Forelimb muscle (tissue), 1 donor: ENCODE measurements around the gene DNAH3. TPM values are rescaled to one million over a fixed set of nuclear protein-coding genes. Genes with fewer than 3 reads are reported as not detected.
"Not testable (repeated sequence)": the region's sequence is repeated elsewhere in the genome, so short reads cannot be mapped to it uniquely, and the experiment has no call there.

Experiments
- DNase-seq: peaks from one replicate; pipeline ENCODE4 v3.0.0-alpha.2; 2013; ENCODE audit warnings: low read depth
- polyA plus RNA-seq: library from polyadenylated mRNA; unstranded; fragments of 120-200 nt; gene quantifications from one replicate; pipeline ENCODE4 v1.2.1, GENCODE V29; 2013; ENCODE audit not compliant: insufficient read length

Gene DNAH3
- polyA plus RNA-seq, 1 donor = 0.42 TPM

GRCh38 chr16:21169249-21169981, 18.8 kb upstream of the DNAH3 start:
- DNase-seq = no peak

- no peak for DNase-seq
Measured at GRCh38 chr16:21167929-21168602, 17.4 kb upstream of the DNAH3 start.

- DNase-seq = no peak
Measured at GRCh38 chr16:21167360-21167759, 16.7 kb upstream of the DNAH3 start.

GRCh38 chr16:21166561-21166961, 15.9 kb upstream of the DNAH3 start:
- no peak for DNase-seq

GRCh38 chr16:21164521-21165168, 14.0 kb upstream of the DNAH3 start:
- DNase-seq = no peak

GRCh38 chr16:21163576-21163975, 12.9 kb upstream of the DNAH3 start:
- DNase-seq = no peak

- DNase-seq = peak; percentile 44
Measured at GRCh38 chr16:21162661-21163151, 12.1 kb upstream of the DNAH3 start.

GRCh38 chr16:21161211-21161610, 10.6 kb upstream of the DNAH3 start:
- no peak for DNase-seq

GRCh38 chr16:21160276-21160675, 9.6 kb upstream of the DNAH3 start:
- no peak for DNase-seq

- DNase-seq = no peak
Measured at GRCh38 chr16:21159281-21159951, 8.8 kb upstream of the DNAH3 start.

GRCh38 chr16:21158208-21159110, 7.8 kb upstream of the DNAH3 start, which contains the start of gene LDAF1:
LDAF1 (plus strand) TSS chr16:21158674; CDS start chr16:21161183, 2,509 bp downstream.
- no peak for DNase-seq

- no peak for DNase-seq
Measured at GRCh38 chr16:21157632-21158031, 7.0 kb upstream of the DNAH3 start.

GRCh38 chr16:21156767-21157467, 6.3 kb upstream of the DNAH3 start:
- DNase-seq = peak; percentile 25

- DNase-seq = not testable (repeated sequence)
Measured at GRCh38 chr16:21156011-21156410, 5.4 kb upstream of the DNAH3 start.

- not testable (repeated sequence) for DNase-seq
Measured at GRCh38 chr16:21153124-21153729, 2.6 kb upstream of the DNAH3 start.

- DNase-seq = not testable (repeated sequence)
Measured at GRCh38 chr16:21152160-21153030, 1.7 kb upstream of the DNAH3 start.

- DNase-seq = no peak
Measured at GRCh38 chr16:21145738-21146137, 4.9 kb downstream of the DNAH3 start.

- no peak for DNase-seq
Measured at GRCh38 chr16:21134053-21134452, 16.6 kb downstream of the DNAH3 start.

- DNase-seq = no peak
Measured at GRCh38 chr16:21130811-21131210, 19.8 kb downstream of the DNAH3 start.
